GM19467 (cell line): ENCODE measurements around the gene PTPRM.

ENCODE experiments used
- ATAC-seq: cut with Tn5 transposase; IDR thresholded peaks from one replicate; pipeline ENCODE4 v1.9.1; 2021; ENCODE audit warnings: mild to moderate bottlenecking, moderate library complexity; ENCODE audit not compliant: unreplicated experiment

PTPRM gene

GRCh38 chr18:7749510-7749981 lies 182.4 kb downstream of the PTPRM start:
- no peak for ATAC-seq

- no peak for ATAC-seq
Measured at GRCh38 chr18:7750095-7750663, 183.1 kb downstream of the PTPRM start.

- ATAC-seq: no peak
Measured at GRCh38 chr18:7750966-7751365, 183.8 kb downstream of the PTPRM start.

GRCh38 chr18:7754258-7754657 lies 187.1 kb downstream of the PTPRM start:
- ATAC-seq: no peak

GRCh38 chr18:7754725-7755181 lies 187.6 kb downstream of the PTPRM start:
- no peak for ATAC-seq

GRCh38 chr18:7755753-7756475 lies 188.8 kb downstream of the PTPRM start:
- no peak for ATAC-seq

- no peak for ATAC-seq
Measured at GRCh38 chr18:7757175-7757574, 190.1 kb downstream of the PTPRM start.

- no peak for ATAC-seq
Measured at GRCh38 chr18:7758764-7759163, 191.6 kb downstream of the PTPRM start.

GRCh38 chr18:7760967-7761948 lies 194.1 kb downstream of the PTPRM start:
- no peak for ATAC-seq

- no peak for ATAC-seq
Measured at GRCh38 chr18:7764405-7764804, 197.3 kb downstream of the PTPRM start.

- ATAC-seq: no peak
Measured at GRCh38 chr18:7766346-7766745, 199.2 kb downstream of the PTPRM start.

- no peak for ATAC-seq
Measured at GRCh38 chr18:7766817-7767216, 199.7 kb downstream of the PTPRM start.

GRCh38 chr18:7770908-7771307 lies 203.8 kb downstream of the PTPRM start:
- no peak for ATAC-seq

GRCh38 chr18:7772510-7772888 lies 205.4 kb downstream of the PTPRM start:
- no peak for ATAC-seq

- ATAC-seq: no peak
Measured at GRCh38 chr18:7772951-7773350, 205.8 kb downstream of the PTPRM start.

- ATAC-seq: no peak
Measured at GRCh38 chr18:7775128-7775527, 208.0 kb downstream of the PTPRM start.

GRCh38 chr18:7775843-7776242 lies 208.7 kb downstream of the PTPRM start:
- no peak for ATAC-seq

- no peak for ATAC-seq
Measured at GRCh38 chr18:7778181-7778580, 211.1 kb downstream of the PTPRM start.

GRCh38 chr18:7779211-7779610 lies 212.1 kb downstream of the PTPRM start:
- no peak for ATAC-seq

- no peak for ATAC-seq
Measured at GRCh38 chr18:7784171-7784570, 217.1 kb downstream of the PTPRM start.

- no peak for ATAC-seq
Measured at GRCh38 chr18:7786569-7786968, 219.5 kb downstream of the PTPRM start.
